OCI-M2 (cell line): ENCODE data around the gene KCNE2.
"Not testable (repeated sequence)": the region's sequence is repeated elsewhere in the genome, so short reads cannot be mapped to it uniquely, and the experiment has no call there.

Source experiments
- DNase-seq: peaks from one replicate; lab custom pipeline; 2025; ENCODE audit not compliant: unreplicated experiment; lab: John Stamatoyannopoulos, UW

The KCNE2 gene

GRCh38 chr21:34352556-34352955, 11.2 kb upstream of the KCNE2 start:
- DNase-seq, result no peak

DNA sequence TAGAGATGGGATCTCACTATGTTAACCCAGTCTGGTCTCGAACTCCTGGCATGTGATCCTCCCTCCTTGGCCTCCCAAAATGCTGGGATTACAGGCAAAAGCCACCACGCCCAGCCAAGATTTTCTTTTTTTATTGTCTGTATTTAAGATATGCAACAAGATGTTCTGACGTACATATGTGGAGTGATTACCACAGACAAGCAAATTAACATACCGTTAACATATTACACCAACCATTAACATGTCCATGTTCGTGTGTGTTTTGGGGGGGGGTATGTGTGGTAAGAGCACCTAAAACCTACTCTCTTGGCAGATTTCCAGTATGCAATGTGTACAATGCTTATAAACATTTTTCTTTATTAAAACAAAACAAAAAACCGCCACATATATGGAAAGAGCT, 10.6 kb upstream of the KCNE2 start:
- DNase-seq, result no peak

GRCh38 chr21:34354836-34355235, 9.0 kb upstream of the KCNE2 start:
- no peak for DNase-seq

- no peak for DNase-seq
These were observed 8.2 kb upstream of the KCNE2 start for GRCh38 chr21:34355570-34355969.

GRCh38 chr21:34357889-34358288, 5.9 kb upstream of the KCNE2 start:
- DNase-seq, result no peak

- no peak for DNase-seq
These were observed 4.9 kb upstream of the KCNE2 start for GRCh38 chr21:34358866-34359265.

DNA sequence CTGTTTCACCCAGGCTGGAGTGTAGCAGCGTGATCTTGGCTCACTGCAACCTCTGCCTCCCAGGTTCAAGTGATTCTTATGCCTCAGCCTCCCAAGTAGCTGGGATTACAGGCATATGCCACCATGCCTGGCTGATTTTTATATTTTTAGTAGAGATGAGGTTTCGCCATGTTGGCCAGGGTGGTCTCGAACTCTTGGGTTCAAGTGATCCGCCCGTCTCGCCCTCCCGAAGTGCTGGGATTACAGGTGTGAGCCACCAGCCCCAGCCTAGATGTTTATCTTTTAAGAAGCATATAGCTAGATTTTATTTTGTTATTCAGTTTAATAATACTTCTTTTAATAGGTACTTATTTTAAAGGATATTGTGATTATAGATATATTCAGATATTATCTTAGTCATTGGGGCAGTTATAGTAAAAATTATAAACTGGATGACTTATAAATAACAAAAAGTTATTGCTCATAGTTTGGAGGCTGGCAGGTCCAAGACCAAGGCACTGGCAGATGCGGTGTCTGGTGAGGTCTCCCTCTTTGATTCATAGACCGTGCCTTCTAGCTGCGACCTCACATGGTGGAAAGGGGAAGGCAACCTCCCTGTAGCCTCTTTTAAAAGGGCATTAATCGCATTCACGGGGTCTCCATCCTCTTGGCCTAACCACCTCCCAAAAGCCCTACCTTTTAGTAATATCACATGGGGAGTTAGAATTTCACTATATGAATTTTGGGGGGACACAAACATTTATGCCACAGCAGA, 3.1 kb upstream of the KCNE2 start:
- no peak for DNase-seq

DNA sequence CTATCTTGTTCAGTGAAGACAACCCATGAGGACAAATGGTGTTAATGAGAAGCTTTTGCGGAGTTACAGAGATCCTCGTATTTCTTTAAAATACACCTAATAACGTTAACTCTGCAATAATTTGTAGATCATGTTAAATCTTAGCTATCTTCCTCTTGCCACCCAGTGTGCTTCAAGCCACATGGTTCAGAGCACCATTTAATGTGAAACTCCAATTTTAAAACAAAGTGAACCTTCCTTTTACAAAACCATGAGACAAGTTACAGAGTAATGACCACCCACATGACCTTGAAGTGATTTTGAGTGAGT, 1.7 kb upstream of the KCNE2 start:
- no peak for DNase-seq

- no peak for DNase-seq
These were observed 1.1 kb upstream of the KCNE2 start for GRCh38 chr21:34362670-34363069.

DNA sequence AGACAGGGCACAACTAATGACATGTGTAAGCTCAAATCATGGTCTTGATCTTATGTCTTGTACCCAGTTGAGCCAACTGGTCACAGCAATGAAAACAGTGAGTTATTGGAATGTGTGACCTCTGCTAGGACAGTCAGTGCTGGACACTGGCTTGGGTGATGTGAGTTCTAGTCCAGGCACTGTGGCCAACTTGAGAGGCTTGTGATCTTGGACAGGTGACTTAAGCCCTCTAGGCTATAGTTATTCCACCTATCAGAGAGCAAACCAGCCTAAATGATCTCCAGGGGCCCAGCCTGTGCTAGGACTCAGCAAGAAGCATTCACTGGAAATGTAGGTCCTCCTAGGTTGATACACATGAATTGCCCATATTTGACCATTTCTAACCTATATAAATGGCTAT, 1.1 kb downstream of the KCNE2 start:
- no peak for DNase-seq

DNA sequence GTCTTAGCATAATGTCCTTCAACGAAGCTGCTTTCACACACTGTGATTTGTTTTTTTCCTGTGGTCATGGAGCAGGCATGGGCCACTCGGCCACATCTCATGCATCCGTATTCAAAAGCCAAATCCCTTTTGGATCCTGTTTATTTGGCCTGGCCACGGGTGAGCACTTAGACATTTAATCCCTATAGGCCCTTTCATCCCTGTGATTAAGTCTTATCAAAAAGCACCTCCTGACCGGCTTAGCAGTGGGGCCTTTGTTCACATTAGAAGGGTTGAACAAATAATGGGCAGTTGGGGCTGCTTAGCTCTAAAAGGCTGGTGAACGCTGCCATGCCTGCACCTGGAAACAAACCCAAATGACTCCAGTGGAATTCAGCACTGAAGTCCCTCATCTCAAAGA, 2.0 kb downstream of the KCNE2 start:
- DNase-seq, result no peak

DNA sequence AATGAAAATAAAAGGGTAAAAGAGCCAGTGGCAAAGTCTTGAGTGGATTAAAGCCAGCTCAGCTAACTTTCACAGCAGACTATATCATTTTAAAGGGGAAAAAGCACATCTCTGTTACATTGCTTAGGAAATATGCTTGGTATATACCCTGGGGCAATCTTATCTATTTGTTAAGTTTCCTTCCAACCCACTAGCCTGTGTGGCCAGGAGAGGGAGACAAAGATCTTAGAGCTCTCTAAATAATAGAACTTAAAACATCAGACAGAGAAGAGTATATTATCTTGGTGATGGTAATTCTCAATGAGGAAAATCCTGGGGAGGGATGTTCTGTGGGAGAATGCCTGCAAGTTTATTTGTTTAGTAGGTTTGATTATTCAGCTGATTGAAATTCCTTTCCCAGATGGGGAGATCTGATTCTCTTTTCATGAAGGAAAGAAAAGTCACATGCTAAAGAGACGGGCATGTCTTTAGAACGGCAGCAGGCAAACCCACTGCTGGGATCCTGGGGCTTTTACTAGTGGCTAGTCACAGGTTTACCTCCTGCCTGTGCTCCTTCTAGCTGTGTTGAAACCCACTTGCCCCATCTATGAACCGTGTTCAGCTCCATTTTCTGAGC, 3.6 kb downstream of the KCNE2 start:
- no peak for DNase-seq

DNA sequence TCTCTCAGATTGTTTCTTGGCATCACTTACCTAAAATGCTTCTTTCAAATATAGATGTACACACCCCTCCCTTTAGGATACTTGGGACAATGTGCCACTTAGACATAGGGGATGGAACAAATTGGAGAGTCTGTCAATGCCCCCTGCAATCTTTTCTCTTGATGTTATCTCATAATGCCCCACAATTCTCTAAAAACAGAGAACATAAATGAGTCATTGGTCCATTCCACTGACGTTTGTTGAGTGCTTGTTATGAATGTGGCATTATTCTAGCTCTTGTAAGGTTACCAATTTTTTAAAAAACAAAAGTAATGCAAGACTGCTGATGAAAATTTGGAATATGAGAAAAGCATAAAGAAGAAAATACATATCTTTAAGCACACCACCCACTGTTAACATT, 5.9 kb downstream of the KCNE2 start:
- no peak for DNase-seq

- no peak for DNase-seq
These were observed 8.5 kb downstream of the KCNE2 start for GRCh38 chr21:34372321-34372720.

DNA sequence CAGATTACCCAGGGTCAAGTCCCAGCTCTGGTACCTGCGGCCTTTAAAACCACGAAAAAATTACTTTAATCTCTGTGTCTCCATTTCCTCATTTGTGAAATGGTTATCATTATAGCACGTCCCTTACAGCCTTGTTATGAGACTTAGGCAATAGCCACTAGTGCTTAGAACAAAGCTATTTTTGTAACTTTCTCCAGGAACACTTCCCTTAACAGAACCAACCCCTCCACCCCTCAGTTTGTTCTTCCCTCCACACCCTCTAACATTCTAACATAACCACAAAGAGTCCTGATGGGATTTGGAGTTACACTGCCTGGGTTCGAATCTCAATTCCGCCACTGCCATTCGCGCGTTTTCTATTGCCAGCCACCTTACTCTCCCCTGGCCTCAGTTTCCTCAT, 10.7 kb downstream of the KCNE2 start:
- not testable (repeated sequence) for DNase-seq

DNA sequence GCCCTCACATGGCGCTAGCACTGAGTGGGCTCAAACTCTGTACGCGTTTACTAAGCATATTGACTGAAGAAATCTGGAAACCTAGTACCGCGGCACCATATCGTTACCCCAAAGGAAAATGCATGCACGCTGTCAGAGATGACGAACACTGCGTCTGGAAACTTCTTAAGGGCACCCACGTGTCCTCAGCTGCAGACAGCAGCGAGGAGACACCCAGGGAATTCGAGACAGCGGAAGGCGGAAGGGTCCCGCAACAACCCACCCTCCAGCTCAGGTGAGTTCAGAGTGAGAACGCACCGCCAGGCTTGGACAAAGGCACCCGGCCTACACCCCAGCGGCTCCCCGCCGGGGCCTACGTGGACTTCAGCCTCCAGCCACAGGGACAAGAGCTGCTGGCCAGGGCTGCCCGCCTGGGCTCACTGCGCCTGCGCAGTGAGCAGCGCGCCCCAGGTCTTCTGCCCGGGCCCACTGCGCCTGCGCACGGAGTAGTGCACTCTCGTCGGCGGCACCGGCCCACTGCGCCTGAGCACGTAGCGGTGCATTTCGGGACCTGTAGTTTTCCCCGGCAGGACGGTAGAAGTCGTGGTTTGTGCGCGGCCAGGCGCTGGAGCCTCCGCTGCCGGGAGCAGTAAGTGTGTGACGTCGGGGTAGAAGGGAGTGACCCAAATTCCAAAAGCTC, 11.3 kb downstream of the KCNE2 start, which contains the start of gene SMIM11:
Gene SMIM11 (plus strand): TSS at position 568 of the 679 bp plus-strand sequence. CDS start 3,998 bp downstream, outside the sequence.
- DNase-seq, result not testable (repeated sequence)

- DNase-seq, result not testable (repeated sequence)
These were observed 11.8 kb downstream of the KCNE2 start for GRCh38 chr21:34375619-34375972.

- not testable (repeated sequence) for DNase-seq
These were observed 19.3 kb downstream of the KCNE2 start for GRCh38 chr21:34383138-34383537.

DNA sequence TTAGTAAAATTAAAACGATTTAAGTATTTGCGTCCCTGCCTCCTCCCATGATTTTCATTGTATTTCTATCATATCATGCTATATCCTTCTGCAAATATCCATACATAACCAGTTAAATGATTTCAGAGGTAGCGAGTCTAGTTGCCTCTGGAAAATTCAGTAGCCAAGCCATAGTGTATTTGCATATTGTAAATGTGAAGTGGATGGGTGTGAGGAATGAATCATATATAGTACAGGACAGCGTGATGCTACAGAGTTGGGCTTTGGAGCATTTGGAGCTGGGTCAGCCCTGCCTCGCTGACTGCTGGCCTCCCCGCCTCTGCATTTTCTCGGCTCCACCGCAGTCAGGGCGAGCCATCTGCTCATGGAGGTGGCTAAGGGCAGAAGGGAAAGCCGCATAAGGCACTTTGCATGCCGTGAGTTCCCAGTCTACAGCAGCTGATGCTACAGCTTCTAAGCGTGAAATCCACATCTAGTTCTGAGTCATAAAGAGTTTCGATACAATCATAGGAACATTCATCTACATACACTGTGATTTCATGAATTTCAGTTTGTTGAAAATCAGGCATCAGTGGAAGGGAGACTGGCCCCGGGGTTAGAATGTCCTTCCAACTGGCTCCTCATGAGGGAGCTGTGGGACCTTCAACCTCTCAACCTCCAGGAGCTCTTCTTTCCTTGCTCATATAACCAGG, 20.1 kb downstream of the KCNE2 start:
- DNase-seq, result not testable (repeated sequence)

- DNase-seq, result not testable (repeated sequence)
These were observed 36.7 kb downstream of the KCNE2 start for GRCh38 chr21:34400522-34400921.

GRCh38 chr21:34404742-34405141, 40.9 kb downstream of the KCNE2 start:
- not testable (repeated sequence) for DNase-seq

- not testable (repeated sequence) for DNase-seq
These were observed 41.9 kb downstream of the KCNE2 start for GRCh38 chr21:34405686-34406085.
